Measurements from ENCODE around the gene FAM25A.
A peak's percentile ranks its signal among the peaks of the same experiment; 100 is the strongest.
"Not testable (repeated sequence)": the region's sequence is repeated elsewhere in the genome, so short reads cannot be mapped to it uniquely, and the experiment has no call there.

FAM25A gene

DNA sequence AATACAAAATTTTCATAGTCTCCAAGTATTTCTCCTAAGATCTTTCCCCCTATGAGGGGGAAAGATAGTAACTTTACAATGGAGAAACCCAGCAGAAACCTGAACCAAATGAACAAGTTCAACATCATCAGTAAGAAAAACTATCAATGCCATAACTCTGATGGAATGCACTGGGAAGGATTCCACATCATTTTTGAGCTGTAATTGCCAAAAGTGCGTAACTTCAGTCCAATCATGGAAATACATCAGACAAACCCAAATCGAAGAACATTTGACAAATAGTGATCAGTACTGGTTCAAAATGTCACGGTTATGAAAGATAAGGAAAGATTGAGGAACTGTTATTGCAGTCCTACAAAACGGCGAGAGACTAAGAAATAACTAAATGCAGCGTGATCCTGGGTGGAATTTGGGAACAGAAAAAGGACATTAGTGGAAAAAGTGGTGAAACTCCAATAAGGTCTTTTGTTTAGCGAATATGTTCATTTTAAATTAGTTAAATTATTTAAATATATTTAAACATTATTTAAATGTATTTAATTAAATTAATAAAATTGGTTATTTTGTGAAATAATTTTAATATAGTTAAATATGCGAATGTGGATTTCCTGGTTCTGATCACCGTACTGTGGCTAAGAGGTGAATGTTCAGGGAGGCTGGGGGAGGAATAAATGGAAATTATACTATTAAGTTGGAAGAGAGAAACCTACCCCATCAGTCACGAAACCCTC is 4.9 kb upstream of the FAM25A start:
- DNase-seq = not testable (repeated sequence)

DNA sequence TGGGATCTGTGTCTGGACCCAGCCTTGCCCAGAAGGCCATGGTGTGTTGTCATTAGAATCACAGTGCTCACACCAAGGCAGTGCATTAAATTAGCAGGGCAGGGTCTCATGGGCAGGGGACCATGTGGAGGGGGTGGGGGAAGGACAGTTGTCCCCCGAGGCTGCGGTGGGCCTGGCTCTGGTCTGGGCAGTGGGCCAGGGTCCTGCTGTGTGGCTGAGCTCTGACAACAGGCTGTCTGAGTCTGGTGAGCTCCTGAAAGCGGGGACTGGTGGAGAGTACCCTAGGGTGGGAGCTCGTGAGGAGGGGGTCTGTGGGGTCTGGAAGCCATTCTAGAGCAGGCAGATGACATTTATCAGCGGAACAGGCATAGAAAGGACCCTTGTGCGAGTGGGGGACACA is 2.0 kb upstream of the FAM25A start:
- not testable (repeated sequence) for DNase-seq

GRCh38 chr10:87019066-87019465 is 1.0 kb upstream of the FAM25A start:
- not testable (repeated sequence) for DNase-seq

- not testable (repeated sequence) for DNase-seq
Measured at GRCh38 chr10:87019504-87019903, 590 bp upstream of the FAM25A start.

GRCh38 chr10:87025285-87025958 is 5.3 kb downstream of the FAM25A start:
- DNase-seq = peak; percentile 1

DNA sequence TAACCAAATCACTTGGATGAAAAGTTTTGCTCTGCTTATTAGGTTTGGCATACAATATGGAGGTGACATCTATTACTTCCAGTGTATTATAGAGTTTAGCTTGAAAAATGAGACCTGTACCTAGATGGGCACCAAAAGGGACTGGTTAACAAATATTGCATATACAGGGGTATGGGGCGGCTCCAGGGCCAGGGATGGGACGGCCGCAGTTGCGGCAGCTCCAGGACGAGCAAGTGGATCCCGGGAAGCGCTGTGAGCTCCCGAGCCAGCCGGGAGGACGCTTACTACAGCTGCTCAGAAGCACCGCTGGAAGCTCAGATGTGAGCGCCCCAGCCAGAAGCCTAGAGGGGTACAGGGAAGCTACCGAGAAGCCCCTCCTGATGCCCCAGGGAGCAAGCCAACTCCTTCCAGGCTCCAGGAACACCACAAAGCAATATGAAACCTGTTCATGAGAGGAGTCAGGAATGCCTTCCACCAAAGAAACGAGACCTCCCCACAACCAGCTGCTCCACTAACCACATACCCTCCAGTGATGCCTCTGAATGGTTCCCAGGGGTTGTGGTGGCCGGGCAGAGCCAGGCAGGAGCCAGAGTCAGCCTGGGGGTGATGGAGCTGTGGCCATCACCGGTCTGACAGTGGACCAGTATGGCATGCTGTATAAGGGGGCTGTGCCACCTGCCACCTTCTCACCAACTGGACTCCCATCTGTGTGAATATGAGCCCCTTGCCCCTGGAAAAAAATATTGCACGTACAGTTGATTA is 6.8 kb downstream of the FAM25A start:
- DNase-seq = not testable (repeated sequence)

GRCh38 chr10:87030419-87030818 is 10.3 kb downstream of the FAM25A start:
- DNase-seq = not testable (repeated sequence)

DNA sequence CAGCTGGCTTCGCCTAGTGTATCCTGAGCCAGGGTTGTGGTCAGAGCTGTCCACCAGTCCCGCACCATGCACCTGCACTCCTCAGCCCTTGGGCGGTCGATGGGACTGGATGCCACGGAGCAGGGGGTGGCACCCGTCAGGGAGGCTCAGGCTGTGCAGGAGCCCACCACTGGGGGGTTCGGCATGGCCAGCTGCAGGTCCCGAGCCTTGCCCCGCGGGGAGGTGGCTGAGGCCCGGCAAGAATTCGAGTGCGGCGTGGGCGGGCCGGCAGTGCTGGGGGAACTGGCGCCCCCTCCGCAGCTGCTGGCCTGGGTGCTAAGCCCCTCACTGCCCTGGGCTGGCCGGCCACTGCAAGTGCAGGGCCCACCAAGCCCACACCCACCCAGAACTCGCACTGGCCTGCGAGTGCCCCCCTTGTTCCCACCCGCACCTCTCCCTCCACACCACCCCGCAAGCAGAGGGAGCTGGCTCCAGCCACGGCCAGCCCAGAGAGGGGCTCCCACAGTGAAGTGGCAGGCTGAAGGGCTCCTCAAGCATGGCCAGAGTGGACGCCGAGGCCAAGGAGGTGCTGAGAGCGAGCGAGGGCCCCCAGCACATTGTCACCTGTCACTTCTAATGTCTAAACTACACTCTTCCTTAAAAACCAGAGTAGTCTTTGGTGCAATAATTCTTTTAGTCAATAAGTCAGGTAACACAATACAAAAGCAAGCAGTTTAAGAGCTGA is 11.0 kb downstream of the FAM25A start:
- DNase-seq = no peak

GRCh38 chr10:87036623-87037022 is 16.5 kb downstream of the FAM25A start:
- no peak for DNase-seq

DNA sequence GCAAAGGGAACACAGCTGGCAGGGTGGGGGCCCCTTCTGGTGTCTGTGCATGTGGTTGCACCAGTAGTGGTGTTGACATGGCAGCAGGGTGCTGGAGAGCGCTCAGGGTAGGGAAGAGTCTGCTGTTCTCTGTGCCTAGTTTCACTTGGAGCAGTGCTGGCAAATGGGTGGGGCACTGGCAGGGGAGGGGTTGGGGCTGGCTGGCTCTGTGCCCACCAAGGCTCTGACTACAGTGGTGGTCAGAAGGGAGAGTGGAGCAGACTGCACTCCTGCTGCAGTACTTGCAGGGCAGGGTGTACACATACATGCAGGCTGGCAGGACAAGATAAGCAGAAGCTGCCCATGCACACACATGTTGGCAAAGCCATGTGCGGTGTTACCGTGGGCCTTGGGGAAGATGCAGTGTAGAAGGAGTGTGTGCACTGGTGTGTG is 18.2 kb downstream of the FAM25A start:
- no peak for DNase-seq

GRCh38 chr10:87038786-87039185 is 18.7 kb downstream of the FAM25A start:
- no peak for DNase-seq

- not testable (repeated sequence) for DNase-seq
Measured at GRCh38 chr10:87043579-87043978, 23.5 kb downstream of the FAM25A start.

DNA sequence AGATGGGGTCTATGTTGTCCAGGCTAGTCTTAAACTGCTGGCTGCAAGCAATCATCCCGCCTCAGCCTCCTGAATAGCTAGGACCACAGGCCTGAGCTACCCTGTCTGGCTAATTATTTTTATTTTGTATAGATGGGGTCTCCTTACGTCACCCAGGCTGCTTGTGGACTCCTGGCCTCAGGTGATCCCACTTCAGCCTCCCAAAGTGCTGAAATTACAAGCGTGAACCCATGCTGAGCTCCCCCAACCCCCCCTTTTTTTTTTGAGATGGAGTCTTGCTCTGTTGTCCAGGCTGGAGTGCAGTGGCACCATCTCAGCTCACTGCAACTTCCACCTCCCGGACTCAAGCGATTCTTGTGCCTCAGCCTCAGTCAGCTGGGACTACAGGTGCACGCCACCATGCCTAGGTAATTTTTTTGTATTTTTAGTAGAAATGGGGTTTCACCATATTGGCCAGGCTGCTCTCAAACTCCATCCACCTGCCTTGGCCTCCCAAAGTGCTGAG is 25.4 kb downstream of the FAM25A start:
- no peak for DNase-seq

DNA sequence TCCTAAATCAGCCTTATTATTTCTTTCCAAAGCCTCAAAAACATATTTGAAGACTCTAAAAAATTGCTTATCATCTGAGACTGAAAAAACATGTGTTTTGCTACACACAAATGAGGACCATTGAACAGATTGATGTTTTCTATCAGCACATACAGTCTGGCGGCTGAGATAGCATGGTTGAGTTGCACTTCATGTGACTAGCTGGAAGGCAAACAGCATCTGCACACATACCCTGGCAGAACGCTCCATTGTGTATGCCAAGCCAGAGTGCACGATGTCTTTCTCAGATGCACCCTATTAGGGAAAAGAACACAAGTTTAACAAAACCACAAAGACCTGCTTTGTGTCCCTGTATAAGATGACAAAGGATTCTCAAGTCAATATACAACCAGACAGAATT is 33.0 kb downstream of the FAM25A start:
- no peak for DNase-seq

GRCh38 chr10:87053577-87054181 is 33.6 kb downstream of the FAM25A start:
- no peak for DNase-seq

- DNase-seq = peak; percentile 16
Measured at GRCh38 chr10:87054373-87055295, 34.5 kb downstream of the FAM25A start.

DNA sequence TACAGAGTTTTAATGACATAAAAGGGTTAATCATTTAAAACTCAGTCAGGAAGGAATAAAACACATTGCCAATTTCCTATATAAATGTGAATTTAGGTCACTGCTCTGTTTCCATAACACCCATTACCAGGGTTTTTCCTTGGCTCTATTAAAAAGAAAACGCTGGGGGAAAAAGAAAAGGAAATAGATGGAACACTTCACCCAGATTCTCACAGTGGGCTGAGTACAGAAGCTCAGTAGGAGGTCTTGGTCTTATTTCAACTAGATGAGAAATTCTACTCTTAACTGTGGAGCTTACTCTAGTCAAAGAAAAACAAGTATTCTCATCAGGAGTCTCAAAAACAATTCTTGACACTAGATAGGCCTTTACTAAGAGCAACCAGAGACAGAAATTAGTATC is 38.1 kb downstream of the FAM25A start:
- DNase-seq = no peak

DNA sequence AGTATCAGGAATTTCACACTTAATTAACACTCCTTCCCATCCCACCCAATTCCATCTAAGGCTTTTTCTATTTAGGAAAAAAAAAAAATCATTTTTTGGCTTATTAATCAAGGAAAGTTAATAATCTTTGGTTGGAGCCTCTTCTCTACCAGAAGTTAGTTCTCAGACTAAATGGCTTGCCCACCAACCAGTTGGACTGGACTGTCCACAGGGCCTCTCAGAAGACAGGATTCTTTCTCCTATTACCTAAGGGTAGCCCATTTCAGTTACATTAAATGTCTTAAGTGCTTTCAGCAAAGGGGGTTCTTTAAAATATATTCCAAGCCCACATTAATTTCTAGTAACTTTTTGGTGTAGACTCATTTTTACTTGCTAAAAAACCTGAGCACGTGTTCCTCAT is 39.3 kb downstream of the FAM25A start:
- no peak for DNase-seq

DNA sequence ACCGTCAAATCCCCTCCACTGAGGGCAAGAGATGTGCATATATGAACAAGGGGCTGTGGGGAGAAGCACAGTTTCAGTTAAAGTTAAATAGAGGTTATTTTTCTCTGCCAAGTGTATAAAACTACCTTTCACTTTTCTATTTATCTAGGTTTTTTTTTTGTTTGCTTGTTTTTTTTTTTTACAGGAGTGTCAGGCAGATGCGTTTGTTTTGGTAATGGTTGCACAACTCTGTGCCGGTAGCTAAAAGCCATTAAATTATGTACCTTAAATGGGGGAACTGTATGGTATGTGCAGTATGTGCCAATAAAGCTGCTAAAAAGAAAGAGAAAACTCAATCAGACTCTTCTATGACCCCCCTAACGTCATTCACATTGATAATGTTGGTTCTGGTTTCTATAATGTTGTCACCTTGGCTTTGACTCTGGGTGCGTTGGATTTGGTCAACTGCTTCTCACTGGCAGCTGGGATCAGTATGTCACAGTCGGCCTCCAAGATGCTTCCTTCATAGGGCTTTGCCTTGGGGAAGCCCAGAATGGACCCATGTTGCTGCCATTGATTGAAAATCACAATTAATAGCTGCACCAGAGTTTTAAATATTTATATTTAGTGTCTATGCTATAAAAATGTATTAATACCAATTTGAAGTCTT is 40.3 kb downstream of the FAM25A start:
- no peak for DNase-seq

- no peak for DNase-seq
Measured at GRCh38 chr10:87064651-87065050, 44.6 kb downstream of the FAM25A start.

- no peak for DNase-seq
Measured at GRCh38 chr10:87066178-87066577, 46.1 kb downstream of the FAM25A start.
